IPS-18c (cell line): ENCODE data around the gene POLR3E.

Experiments
- H3K4me3 ChIP-seq: 2 replicates; pipeline ENCODE4 v1.7.0; 2013; ENCODE audit warnings: low read depth, mild to moderate bottlenecking, low read length, moderate library complexity; ENCODE audit not compliant: insufficient read depth
- H3K9me3 ChIP-seq: one replicate; pipeline ENCODE4 v1.6.1; 2013; ENCODE audit warnings: mild to moderate bottlenecking, low read length, moderate library complexity; ENCODE audit not compliant: control insufficient read depth, insufficient read depth

POLR3E gene

DNA sequence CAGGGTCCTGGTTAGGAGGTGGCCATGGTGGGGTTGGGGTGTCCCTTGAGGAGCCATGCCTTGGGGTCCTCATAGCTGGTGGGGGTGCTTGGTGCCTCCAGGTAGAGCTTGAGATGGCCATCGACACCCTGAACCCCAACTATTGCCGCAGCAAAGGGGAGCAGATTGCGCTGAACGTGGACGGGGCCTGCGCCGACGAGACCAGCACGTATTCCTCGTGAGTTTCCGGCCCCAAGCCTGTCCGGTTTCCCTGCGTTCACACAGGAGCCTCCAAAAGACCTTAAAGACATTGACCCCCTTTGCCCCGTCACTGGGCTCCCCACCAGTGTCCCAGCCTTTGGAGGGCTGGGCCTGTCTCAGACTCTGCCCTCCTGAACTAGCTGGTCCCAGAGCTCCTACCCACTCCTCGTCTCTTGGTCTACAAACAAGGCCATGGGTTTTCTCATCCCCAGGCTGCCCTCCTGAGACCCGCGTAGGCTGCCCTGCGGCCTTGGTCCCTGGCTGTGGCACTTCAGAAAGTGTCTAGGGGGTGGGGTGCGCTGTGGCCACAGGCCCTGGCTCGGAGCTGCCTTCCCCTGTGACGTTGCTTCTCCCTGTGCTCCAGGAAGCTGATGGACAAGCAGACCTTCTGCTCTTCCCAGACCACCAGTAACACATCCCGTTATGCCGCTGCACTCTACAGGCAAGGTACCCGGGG lies 11.8 kb downstream of the POLR3E start:
- Histone ChIP-seq H3K4me3 (no peak overlapping the region), H3K9me3 (no peaks in the 10 kb centered on the region)

DNA sequence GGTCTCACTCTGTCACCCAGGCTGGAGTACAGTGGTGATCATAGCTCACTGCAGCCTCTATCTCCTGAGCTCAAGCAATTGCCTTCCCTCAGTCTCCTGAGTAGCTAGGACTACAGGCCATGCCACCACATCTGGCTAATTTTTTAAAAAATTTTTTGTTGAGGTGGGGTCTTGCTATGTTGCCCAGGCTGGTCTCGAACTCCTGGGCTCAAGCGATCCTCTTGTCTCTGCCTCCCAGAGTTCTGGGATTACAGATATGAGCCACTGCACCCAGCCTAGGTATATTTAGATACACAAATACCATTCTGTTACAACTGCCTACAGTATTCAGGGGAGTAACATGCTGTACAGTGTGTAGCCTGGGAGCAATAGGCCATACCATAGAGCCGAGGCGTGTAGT lies 14.3 kb downstream of the POLR3E start:
- no peak overlapping the region for H3K4me3 ChIP-seq
- no peaks in the 10 kb centered on the region for H3K9me3 ChIP-seq

DNA sequence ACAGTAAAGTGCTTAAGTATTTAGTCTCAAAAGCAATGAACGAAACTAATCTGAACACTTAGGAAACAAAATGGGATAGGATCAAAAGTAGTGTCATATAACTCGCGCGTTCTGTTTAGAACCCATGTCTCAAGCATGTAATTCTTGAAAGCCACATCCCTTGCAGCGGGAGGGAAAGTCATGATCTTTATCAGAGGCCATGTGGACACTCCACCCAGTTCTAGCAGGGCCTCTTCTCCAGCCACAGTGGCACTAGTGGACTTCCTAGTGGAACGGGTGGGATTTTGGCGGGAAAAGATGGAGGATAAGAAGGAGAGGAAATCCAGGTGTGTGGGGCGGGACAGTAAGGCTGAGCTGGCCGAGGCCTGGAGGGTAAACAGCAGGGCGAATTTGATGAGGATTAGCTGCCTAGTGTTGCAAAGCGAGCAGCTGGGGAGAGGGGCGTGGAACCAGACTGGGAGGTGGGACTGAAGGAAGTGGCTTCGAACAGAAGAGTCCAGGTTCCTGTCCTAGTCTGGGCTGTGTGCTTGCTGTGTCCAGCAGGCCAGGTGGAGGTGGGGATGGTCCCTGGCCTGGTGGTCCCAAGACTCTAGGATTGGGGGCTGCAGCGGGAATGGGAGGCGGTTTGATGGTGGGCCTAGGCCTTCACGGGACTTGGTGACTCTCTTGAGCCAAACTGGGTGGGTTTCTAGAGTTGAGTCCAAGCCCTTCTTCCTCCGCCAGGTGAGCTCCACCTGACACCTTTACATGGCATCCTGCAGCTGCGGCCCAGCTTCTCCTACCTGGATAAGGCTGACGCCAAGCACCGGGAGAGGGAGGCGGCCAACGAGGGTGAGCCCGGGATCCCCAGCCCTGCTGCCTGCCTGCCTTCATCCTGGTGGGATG lies 15.9 kb downstream of the POLR3E start:
- Histone ChIP-seq H3K4me3 (no peak overlapping the region), H3K9me3 (no peaks in the 10 kb centered on the region)

DNA sequence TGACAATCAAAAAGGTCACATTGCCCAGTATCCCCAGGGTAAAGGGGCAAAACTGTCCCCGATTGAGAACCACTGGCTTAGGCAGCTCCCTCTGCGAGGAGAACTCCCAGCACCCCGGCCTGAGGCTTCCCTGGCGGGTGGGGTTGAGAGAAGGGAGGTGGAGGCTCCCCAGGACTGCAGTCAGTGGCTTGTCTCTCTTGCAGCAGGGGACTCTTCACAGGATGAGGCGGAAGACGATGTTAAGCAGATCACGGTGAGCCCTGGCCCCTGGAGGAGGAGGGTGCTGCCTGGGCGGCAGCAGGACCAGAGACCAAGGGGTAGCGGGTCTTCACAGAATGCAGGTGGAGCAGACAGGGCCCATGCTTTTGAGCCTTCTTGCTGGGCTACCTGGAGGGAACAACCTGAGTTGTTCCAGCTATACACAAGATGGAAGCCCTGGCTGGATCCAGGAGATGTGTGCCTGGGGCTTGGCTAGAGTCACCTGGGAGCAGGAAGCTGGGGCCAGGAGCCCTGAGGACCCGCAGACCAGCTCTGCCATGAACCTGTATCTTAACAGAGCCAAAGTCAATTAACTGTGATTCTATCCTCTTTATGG lies 16.8 kb downstream of the POLR3E start:
- H3K9me3 ChIP-seq, result no peaks in the 10 kb centered on the region
- no peak overlapping the region for H3K4me3 ChIP-seq

DNA sequence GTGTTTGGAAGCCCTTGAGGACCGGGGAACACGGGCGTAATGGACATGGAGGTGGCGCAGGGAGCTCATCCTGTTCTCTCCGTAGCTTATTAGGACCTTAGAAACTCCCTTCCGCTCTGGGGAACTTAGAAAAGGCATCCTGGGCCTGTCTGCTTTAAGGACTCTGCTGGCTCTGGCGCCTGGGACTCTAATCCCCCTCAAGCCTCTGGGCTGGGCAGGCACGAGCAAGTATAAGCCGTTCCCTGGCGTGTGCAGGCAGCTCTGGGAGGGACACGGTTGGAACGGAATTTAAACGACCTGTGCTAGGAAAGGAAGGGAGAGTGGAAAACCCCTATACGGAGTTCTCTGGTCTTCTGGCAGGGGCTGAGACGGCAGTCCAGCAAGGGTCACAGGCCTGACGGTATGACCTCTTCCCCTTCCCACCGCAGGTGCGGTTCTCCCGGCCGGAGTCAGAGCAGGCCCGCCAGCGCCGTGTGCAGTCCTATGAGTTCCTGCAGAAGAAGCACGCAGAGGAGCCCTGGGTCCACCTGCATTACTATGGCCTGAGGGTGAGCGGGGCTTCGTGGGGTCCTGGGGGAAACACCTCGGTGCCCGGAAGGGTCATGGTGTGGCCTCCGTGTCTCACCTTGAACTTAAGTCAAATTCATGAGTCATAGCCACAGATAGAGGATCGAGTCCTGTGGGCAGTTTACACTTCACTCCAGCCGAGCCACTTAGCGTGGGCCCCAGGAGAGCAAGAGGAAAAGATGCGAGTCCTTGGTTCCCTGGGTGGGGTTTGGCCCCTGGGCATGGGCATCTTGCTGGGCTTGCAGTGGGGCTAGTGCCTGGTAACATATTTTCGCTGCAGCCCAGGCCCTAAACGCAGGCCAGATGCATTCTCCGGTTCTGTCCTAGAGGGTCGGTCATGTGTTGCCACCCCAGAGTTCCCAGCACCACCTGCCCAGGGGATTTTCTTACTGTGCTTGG lies 17.7 kb downstream of the POLR3E start:
- no peaks in the 10 kb centered on the region for H3K9me3 ChIP-seq
- no peak overlapping the region for H3K4me3 ChIP-seq

DNA sequence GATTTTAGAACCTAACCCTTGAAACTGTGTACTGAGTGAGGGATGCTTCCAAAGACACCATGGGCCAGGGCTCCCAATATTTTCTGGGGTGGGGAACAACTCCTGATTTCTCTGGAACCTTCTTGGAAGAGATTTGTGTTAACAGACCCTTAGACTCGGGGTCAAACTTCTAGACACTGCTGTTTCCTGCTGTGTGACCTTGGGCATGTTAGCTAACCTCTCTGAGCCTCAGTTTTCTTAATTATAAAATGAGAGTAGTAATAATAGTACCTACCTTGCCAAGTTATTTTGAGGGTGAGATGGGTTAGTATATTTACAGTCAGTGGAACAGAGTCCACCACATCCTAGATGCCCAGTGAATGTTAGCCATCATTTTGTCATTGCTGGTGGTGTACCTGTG lies 18.8 kb downstream of the POLR3E start:
- Histone ChIP-seq H3K9me3 (no peaks in the 10 kb centered on the region), H3K4me3 (no peak overlapping the region)

DNA sequence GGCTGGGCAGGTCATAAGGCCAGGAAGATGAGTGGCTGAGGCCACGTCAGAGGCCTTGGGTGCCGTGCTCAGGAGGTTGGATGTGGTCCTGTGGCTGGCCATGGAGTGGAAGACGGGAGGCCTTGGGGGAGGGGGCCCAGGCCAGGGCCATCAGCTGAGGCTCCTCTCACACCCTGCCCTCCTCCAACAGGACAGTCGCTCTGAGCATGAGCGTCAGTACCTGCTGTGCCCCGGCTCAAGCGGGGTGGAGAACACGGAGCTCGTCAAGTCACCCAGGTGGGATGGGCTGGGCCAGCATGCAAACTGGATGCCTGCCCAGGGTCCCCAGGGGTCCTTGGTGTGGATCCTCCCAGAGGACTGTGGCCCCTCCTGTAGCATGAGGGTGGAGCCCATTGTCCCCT lies 19.2 kb downstream of the POLR3E start:
- Histone ChIP-seq H3K9me3 (no peaks in the 10 kb centered on the region), H3K4me3 (no peak overlapping the region)

DNA sequence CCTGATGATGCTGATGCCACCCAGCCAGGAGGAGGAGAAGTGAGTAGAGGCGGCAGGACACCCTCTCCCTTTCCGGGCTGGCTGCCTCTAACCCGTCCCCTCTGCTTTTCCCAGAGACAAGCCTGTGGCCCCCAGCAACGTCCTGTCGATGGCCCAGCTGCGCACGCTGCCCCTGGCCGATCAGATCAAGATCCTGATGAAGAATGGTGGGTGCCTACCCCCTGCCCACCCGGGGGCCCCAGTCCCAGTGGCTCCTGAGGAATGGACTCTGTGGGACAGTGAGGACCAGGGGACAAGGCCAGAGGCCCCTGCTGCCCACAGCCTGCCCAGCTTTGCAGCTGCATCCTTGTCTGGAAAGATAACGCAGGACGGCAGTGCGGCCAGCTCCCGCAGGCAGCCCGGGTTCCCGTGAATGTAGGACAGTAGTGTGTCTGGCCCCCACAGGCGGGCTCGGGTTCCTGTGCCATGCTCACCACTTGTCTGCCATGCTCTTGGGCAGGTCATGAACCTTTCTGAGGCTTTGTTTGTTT lies 19.9 kb downstream of the POLR3E start:
- no peaks in the 10 kb centered on the region for H3K9me3 ChIP-seq
- H3K4me3 ChIP-seq, result no peak overlapping the region

DNA sequence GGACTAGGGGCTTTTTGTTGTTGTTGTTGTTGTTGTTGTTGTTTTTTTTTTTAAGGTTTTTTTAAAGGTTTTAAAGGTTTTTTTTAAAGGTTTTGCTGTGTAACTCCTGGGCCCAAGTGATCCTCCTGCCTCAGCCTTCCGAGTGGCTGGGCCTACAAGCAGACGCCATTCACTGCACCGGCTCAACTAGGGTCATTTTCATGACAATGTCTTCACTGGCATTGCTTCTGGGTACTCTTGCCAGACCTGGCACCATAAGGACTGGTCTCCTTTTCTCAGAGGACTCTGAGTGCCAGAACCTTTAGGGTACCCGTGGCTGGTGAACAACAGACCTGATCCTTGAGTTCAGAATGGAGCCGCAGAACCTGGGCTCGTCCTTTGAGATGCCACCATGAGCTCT lies 20.4 kb downstream of the POLR3E start:
- no peak overlapping the region for H3K4me3 ChIP-seq
- H3K9me3 ChIP-seq, result peaks cover 1% of the 10 kb centered on the region

DNA sequence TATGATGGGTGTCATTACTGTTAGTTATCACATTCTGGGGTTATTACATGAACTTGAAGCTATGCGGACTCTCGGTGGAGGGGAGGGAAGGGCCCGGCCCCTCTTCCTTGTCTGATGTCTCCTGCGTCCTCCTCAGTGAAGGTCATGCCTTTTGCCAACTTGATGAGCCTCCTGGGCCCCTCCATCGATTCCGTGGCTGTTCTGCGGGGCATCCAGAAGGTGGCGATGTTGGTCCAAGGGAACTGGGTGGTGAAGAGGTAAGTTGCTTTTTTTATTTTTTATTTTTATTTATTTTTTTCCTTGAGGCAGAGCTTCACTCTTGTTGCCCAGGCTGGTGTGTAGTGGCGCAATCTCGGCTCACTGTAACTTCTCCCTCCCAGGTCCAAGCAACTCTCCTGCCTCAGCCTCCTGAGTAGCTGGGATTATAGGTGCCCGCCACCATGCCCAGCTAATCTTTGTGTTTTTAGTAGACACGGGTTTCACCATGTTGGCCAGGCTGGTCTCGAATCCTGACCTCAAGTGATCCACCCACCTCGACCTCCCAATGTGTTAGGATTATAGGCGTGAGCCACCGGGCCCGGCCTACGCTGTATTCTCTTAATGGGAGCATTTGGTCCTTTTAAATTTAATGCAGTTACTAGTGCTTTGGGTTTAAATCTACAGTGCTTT lies 21.6 kb downstream of the POLR3E start:
- no peak overlapping the region for H3K4me3 ChIP-seq
- peaks cover 2% of the 10 kb centered on the region for H3K9me3 ChIP-seq

DNA sequence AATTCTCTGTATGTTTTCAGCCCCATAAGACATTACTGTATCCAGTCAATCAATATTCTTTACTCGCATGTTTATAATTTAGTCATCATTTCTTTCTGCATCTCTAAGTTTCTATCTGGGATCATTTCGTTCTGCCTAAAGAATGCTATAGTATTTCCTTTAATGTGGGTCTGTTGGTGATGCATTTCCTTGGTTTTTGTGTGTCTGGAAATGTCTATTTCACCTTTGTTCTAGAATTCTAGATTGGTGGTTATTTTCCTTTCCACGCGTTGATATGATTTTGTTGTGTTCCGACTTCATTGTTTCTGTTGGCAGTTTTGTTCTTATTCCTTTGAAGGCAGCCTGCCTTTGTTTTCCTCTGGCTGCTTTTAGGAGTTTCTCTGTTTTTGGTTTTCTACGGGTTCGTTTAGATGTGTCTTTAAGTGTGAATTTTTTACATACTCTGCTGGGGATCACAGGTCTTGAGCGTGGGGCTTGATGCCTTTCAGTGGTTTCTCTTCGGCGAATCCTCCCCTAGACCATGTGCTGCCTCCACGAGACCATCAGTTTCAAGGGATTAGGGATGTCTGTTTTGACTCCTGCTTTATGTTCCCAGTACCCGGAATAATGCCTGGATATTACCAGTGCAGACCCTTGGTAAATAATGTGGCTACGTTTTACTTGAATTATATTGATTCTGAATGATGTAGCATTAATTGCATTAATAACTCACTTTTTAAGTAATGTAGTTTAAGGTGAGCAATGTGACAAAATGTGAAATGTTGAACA lies 23.5 kb downstream of the POLR3E start:
- Histone ChIP-seq H3K4me3 (no peak overlapping the region), H3K9me3 (peaks cover 2% of the 10 kb centered on the region)

DNA sequence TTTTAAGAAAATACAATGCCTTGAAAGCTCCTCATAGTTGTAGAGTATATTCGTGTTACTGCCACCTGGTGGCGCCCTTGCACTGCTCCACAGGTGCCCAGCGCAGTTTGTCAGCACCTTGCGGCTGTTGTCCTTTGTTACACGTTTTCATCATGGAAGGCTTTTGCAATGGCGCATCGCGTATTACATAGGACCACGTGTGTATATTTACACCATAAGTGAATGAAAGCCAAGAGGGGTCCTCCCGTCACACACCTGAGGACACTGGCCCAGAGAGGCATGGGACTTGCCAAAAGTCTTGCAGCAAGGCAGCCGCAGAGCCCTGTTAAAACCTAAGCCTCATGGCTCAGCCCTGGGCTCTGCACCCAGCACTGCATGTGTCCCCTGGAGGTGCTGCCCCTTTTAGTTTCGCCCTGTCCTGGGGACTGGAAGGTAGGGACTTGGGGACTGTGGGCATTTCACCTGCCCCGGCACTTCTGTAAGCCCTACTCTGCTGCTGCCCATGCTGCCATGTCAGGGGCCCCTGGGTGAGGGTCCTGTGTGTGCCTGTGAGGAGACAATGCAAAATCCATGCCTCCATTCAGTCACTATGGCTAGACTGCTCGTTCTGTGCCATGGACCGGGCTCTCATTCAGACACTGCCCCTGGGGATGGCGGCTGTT lies 24.3 kb downstream of the POLR3E start:
- H3K4me3 ChIP-seq, result no peak overlapping the region
- peaks cover 2% of the 10 kb centered on the region for H3K9me3 ChIP-seq

DNA sequence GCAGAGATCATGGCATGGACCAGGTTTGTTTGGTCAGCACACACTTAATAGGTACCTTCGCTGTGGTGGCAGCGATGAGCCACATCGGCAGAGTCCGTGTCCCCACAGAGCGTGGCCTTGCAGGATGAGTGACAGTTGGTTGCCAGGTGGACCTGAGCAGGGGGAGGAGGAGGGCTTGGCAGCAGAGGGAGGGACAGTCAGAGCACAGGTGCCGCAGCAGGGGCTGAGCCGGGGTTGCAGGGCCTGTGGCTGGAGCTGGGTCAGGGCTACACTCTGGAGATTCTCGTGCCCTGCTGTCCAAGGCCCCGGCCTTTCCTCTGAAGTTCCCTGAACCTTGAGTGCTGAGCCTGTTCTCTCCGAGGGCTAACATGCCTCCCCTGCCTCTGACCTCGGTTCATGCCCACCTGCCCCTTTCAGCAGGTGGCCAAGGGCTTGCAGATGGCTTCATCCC lies 24.8 kb downstream of the POLR3E start:
- H3K9me3 ChIP-seq, result peaks cover 2% of the 10 kb centered on the region
- H3K4me3 ChIP-seq, result no peak overlapping the region

DNA sequence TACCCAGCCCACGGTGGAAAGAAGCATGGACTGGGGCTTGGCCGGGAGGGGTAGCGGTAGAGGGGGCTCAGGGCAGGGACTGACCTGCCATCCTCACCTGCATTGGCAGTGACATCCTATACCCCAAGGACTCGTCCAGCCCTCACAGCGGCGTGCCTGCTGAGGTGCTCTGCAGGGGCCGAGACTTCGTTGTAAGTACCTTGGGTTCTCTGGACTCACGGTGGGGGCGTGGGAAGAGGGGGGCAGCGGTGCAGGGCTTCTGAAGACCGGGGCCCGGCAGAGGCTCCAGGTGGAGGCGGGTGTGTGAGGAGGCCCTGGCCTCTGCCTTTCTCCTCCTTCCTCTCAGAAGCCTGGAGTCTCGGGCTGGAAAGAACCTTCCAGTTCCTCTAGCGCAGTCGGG lies 25.5 kb downstream of the POLR3E start:
- Histone ChIP-seq H3K9me3 (peaks cover 2% of the 10 kb centered on the region), H3K4me3 (no peak overlapping the region)

DNA sequence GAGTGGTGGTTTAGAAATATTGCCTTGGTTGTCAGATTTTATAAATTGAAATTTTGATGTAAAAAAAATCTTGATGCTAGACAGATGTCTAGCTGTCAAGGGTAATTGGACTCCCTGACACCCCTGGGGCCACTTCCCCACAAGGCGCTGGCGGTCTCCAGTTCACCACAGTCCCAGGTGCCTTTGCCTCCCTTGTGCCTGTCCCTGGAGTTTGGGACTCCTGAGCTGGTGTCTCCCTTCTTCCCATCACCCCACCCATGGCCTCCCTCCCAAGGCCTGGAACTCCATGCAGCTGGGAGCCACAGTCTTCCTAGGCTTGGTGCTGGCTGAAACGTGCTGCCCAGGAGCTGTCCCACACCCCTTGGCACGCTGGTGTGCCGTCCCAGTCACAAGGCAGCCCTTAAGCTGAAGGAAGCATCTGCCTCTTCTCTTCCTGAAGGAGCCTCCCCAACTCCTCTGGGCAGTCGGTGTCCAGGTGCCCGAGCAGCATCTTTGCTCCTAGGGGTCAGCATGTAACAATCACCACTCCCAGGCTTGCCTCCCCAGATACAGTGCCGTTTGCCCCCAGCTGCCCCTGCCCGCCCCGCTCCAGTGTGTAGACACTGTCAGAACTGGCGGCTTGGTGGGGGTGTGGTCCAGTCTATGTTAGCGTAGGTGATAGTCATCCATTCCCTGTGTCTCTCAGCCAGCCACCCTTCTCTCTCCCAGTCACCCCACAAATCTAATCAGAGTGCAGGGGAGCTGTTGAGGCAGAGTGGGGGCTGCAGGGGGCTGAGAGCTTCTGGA lies 26.2 kb downstream of the POLR3E start:
- peaks cover 2% of the 10 kb centered on the region for H3K9me3 ChIP-seq
- no peak overlapping the region for H3K4me3 ChIP-seq
